Measurements from ENCODE around the gene SLC35D2.

- TF ChIP-seq POLR2A (IDR thresholded peaks at IDR 0.05; ENCODE audit: low read depth, low read length), result no peak
- TF ChIP-seq POLR2AphosphoS5 (IDR thresholded peaks at IDR 0.05; ENCODE audit: low read depth, low read length), result no peak
- no peak for TF ChIP-seq SPI1 (IDR thresholded peaks at IDR 0.05; ENCODE audit: low read depth, low read length)
- no peak for TF ChIP-seq TAF1 (IDR thresholded peaks at IDR 0.05; ENCODE audit: low read depth, low read length)
- TF ChIP-seq POU2F2 (IDR thresholded peaks at IDR 0.05; ENCODE audit: low read depth, low read length), result no peak
Observed at GRCh38 chr9:96320749-96321280, 62.7 kb downstream of the SLC35D2 start.

Measured in GM12891 (cell line).